HG02763 (cell line): ENCODE measurements around the gene NID2.

Experiments used
- ATAC-seq: cut with Tn5 transposase; IDR thresholded peaks from one replicate; pipeline ENCODE4 v1.9.1; 2021; ENCODE audit warnings: mild to moderate bottlenecking, moderate library complexity; ENCODE audit not compliant: unreplicated experiment

The NID2 gene

GRCh38 chr14:52026901-52027300 lies 42.0 kb downstream of the NID2 start:
- ATAC-seq, result no peak

- no peak for ATAC-seq
These were observed 42.7 kb downstream of the NID2 start for GRCh38 chr14:52026017-52026660.

- no peak for ATAC-seq
These were observed 43.5 kb downstream of the NID2 start for GRCh38 chr14:52025310-52025709.

DNA sequence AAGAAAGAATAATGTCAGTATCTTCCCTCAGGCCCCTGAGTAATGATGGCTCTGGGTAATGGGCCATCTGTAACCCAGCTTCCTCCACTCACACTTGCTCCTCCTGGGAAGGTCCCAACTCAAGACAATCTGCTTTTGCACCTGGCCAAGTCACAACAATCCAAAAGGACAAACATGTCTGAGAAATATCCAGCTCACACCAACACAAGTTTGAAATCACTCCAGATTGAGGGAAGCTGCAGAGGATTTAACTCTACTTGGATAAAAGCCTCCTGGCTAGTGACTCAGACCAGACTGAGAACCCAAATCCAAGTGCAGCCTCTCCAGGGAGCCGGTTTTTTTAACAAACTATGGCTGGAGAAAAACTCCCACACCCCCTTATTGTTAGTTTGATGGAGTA lies 45.3 kb downstream of the NID2 start:
- ATAC-seq, result no peak

- peak; percentile 81 for ATAC-seq
These were observed 46.8 kb downstream of the NID2 start for GRCh38 chr14:52021957-52022600.

- no peak for ATAC-seq
These were observed 47.8 kb downstream of the NID2 start for GRCh38 chr14:52020866-52021717.

GRCh38 chr14:52020161-52020714 lies 48.6 kb downstream of the NID2 start:
- no peak for ATAC-seq

- ATAC-seq, result no peak
These were observed 49.9 kb downstream of the NID2 start for GRCh38 chr14:52018970-52019369.

- no peak for ATAC-seq
These were observed 50.6 kb downstream of the NID2 start for GRCh38 chr14:52018252-52018651.

GRCh38 chr14:52015411-52016030 lies 53.3 kb downstream of the NID2 start:
- no peak for ATAC-seq

DNA sequence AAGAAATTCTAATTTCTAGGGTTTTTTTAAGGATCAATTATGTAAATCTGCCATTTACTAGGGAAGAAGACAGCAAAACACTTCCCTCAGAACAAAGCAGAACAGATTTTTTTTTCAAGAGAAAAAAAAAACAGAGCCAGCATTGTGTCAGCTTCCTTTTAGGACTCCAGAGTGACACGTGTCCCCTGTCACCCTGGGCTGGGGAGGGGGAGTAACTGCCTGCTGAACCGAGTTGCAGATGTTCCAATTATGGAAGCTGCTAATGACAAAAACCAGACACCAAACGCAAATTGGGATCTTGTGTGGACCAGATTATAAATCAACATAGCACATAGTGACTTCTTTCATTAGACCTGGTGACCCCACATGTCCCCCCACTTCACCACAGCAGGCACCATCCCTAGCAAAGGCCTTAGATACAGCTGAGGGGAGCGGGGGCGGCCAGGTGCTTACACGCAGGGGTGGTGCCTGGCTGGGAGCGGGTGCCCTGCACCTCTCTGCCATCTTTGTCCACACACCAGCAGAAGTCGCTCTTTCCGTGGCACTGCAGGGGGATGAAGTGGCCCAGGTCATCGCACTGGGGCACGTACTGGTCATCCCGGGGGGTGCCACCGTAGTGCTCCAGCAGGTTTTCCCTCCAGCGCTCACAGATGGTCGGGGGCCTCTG lies 54.1 kb downstream of the NID2 start:
- ATAC-seq, result no peak

DNA sequence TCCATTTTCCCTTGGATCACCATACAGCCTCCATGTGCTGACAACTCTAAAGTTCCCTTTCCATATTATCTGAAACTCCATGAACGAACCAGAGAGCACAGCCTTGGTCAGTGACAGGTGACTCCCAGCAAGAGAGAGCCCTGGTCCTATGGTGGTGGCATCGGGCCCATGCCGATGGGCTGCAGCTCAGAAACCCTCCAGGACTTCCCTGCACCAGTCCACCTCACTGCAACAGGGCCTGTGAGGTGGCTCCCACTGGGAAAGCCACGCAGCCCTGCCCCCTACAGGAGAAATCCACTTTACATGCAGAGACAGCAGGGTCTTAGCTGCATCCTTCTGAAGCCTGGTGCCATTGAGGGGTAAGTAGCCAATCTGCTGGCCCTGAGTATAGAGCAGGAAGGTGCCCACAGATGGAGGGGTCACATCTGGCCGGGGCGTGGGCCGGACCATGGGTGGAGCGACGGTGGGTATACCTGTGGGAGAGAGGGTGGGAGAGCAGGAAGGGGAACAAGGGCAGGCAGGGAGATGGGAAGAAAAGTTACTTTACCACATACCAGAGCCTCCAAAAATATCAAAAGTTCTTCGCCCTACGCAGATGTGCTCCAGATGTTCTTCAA lies 54.8 kb downstream of the NID2 start:
- no peak for ATAC-seq

GRCh38 chr14:52012635-52013034 lies 56.2 kb downstream of the NID2 start:
- ATAC-seq, result no peak

- no peak for ATAC-seq
These were observed 57.3 kb downstream of the NID2 start for GRCh38 chr14:52011523-52011922.

GRCh38 chr14:52010173-52010693 lies 58.6 kb downstream of the NID2 start:
- no peak for ATAC-seq

DNA sequence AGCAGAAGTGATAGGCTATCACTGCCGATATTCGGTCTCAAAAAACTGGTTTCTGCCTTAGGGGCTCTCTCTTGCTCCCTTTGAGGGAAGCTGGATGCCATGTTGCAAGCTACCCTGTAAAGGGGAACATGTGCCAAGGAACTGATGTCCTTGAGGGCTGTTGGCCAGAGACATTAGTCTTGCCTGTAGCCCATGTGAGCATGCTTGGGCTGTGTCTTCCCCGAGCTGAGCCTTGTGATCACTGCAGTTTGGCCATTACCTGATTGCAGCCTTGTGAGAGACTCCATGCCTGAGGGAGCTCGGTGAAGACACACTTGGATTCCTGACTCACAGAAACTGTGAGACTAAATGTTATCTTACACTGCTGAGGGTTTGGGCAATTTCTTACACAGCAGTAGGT lies 60.7 kb downstream of the NID2 start:
- no peak for ATAC-seq

- ATAC-seq, result no peak
These were observed 61.2 kb downstream of the NID2 start for GRCh38 chr14:52007637-52008036.

GRCh38 chr14:52007211-52007610 lies 61.6 kb downstream of the NID2 start:
- ATAC-seq, result no peak

DNA sequence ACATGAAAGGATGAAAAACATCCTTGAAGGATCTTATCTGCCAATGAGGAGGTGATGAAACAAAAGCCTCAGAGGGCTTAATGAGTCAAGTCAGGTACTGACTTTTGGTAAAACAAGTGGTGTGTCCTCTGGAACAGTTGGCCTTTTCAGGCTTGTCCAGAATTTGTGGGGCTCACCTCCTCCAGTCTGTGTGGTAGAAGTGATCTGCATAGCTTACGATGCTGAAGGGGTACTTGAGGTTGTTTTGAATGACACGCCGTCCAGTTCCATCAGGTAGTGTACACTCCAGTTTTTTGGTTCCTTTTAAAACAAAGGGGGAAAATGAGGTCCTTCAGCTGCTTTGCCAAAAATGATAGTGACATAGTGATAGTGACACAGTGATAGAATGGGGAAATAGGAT lies 62.5 kb downstream of the NID2 start:
- no peak for ATAC-seq

DNA sequence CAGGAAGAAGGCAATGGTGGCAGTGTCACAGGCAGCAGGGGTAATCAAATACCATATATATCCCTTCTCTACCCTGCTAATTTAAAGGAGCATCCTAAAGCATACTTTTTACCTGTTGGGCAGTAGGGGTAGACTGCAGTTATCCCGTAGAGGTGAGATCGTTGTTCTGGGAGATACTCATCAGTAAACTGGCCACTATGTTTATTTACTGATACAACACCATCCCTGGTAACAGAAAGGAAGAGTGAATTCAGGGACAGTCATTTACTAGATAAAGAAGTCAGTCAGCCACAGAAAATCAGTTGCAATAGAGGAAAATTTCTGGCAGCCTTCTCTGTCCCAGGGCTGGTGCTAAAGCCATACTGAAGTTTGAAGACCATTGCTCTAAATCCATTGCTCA lies 63.2 kb downstream of the NID2 start:
- ATAC-seq, result no peak
